GM12892 (cell line): Measurements from ENCODE around the gene RCL1.
A peak's percentile ranks its signal among the peaks of the same experiment; 100 is the strongest.
"Not testable (repeated sequence)": the region's sequence is repeated elsewhere in the genome, so short reads cannot be mapped to it uniquely, and the experiment has no call there.

Experiments used
- DNase-seq: peaks from one replicate; pipeline ENCODE4 v3.0.0; 2011; ENCODE audit not compliant: insufficient read length
- FAIRE-seq: peaks from 2 replicates; lab custom pipeline; 2011; peaks lifted over from hg19 to GRCh38; lab: Jason Lieb, UNC
- POLR2A ChIP-seq: IDR thresholded peaks from 2 replicates; pipeline ENCODE4 v1.6.1; 2011; ENCODE audit warnings: low read depth, low read length, control low read depth
- POLR2AphosphoS5 ChIP-seq: IDR thresholded peaks from 2 replicates; pipeline ENCODE4 v1.6.1; 2011; ENCODE audit warnings: low read depth, low read length, control low read depth
- TAF1 ChIP-seq: IDR thresholded peaks from 2 replicates; pipeline ENCODE4 v1.6.1; 2011; ENCODE audit warnings: low read depth, mild to moderate bottlenecking, control low read depth, low read length, borderline replicate concordance

The RCL1 gene

GRCh38 chr9:4873066-4873465 lies 80.3 kb downstream of the RCL1 start:
- no peak for TF ChIP-seq TAF1
- DNase-seq = no peak
- no peak for FAIRE-seq

- TF ChIP-seq POLR2AphosphoS5 (no peak), TAF1 (no peak), POLR2A (no peak)
- FAIRE-seq (no peak), DNase-seq (no peak)
Measured at GRCh38 chr9:4875559-4875958, 82.8 kb downstream of the RCL1 start.

- FAIRE-seq = no peak
Measured at GRCh38 chr9:4879115-4879558, 86.4 kb downstream of the RCL1 start.

GRCh38 chr9:4883326-4883873 lies 90.7 kb downstream of the RCL1 start:
- DNase-seq = no peak
- TF ChIP-seq POLR2A (no peak), TAF1 (no peak), POLR2AphosphoS5 (no peak)
- no peak for FAIRE-seq

More at GRCh38 chr9:4879115-4879558, 86.4 kb downstream of the RCL1 start:
- DNase-seq = no peak
- TF ChIP-seq TAF1 (no peak), POLR2AphosphoS5 (no peak), POLR2A (no peak)

GRCh38 chr9:4886698-4887097 lies 94.0 kb downstream of the RCL1 start:
- DNase-seq (no peak), FAIRE-seq (no peak)
- TF ChIP-seq POLR2A (no peak), TAF1 (no peak), POLR2AphosphoS5 (no peak)

GRCh38 chr9:4887556-4887955 lies 94.8 kb downstream of the RCL1 start:
- DNase-seq (no peak), FAIRE-seq (no peak)
- TF ChIP-seq POLR2A (no peak), POLR2AphosphoS5 (no peak), TAF1 (no peak)

GRCh38 chr9:4890242-4890641 lies 97.5 kb downstream of the RCL1 start:
- FAIRE-seq (no peak), DNase-seq (no peak)
- TF ChIP-seq TAF1 (no peak), POLR2AphosphoS5 (no peak), POLR2A (no peak)

- DNase-seq (no peak), FAIRE-seq (no peak)
- no peak for TF ChIP-seq POLR2A
- TF ChIP-seq TAF1 = no peak
- no peak for TF ChIP-seq POLR2AphosphoS5
Measured at GRCh38 chr9:4890929-4891328, 98.2 kb downstream of the RCL1 start.

GRCh38 chr9:4891674-4892073 lies 98.9 kb downstream of the RCL1 start:
- DNase-seq (no peak), FAIRE-seq (no peak)
- no peak for TF ChIP-seq POLR2A
- TF ChIP-seq TAF1 = no peak
- no peak for TF ChIP-seq POLR2AphosphoS5

- DNase-seq (no peak), FAIRE-seq (no peak)
- TF ChIP-seq TAF1 (no peak), POLR2A (no peak)
Measured at GRCh38 chr9:4892501-4893194, 99.9 kb downstream of the RCL1 start.

GRCh38 chr9:4894076-4894475 lies 101.3 kb downstream of the RCL1 start:
- DNase-seq (no peak), FAIRE-seq (peak; percentile 33)
- TF ChIP-seq POLR2A = no peak

- FAIRE-seq, DNase-seq: not testable (repeated sequence)
Measured at GRCh38 chr9:4899853-4900252, 107.1 kb downstream of the RCL1 start.

GRCh38 chr9:4901401-4902134 lies 108.8 kb downstream of the RCL1 start:
- not testable (repeated sequence) for FAIRE-seq, DNase-seq
